ENCODE data around the gene C1orf216.

DNA sequence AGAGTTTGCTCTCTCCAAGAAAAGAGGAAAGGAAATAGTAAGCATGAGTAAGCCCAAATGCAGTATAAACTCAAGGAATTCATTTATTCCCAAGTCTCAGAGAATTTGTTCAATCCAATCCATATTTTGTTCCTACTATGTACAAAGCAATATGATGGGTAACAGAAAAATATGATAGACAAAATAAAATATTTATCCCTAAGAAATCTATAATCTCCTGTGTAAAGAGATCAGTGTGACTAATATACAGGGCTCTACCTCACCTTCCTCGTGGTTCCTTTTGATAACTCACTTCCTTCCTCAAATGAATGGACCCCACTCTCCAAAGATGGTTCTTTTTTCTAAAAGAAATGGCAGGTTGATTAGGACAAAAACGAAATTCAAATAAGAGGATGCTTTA lies 43.5 kb upstream of the C1orf216 start:
- TF ChIP-seq, protein P1, sequence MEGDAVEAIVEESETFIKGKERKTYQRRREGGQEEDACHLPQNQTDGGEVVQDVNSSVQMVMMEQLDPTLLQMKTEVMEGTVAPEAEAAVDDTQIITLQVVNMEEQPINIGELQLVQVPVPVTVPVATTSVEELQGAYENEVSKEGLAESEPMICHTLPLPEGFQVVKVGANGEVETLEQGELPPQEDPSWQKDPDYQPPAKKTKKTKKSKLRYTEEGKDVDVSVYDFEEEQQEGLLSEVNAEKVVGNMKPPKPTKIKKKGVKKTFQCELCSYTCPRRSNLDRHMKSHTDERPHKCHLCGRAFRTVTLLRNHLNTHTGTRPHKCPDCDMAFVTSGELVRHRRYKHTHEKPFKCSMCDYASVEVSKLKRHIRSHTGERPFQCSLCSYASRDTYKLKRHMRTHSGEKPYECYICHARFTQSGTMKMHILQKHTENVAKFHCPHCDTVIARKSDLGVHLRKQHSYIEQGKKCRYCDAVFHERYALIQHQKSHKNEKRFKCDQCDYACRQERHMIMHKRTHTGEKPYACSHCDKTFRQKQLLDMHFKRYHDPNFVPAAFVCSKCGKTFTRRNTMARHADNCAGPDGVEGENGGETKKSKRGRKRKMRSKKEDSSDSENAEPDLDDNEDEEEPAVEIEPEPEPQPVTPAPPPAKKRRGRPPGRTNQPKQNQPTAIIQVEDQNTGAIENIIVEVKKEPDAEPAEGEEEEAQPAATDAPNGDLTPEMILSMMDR (IDR thresholded peaks at IDR 0.05) = no peak
- TF ChIP-seq POLR2AphosphoS5 (IDR thresholded peaks at IDR 0.05) (no peak), EP300 (IDR thresholded peaks at IDR 0.05) (no peak)

All from sigmoid colon (tissue), 4 donors.